Skin of body (tissue), 2 donors: ENCODE results near the gene FAM98C. TPM values are rescaled to one million over a fixed set of nuclear protein-coding genes. Genes with fewer than 3 reads are reported as not detected.
"Not testable (repeated sequence)": the region's sequence is repeated elsewhere in the genome, so short reads cannot be mapped to it uniquely, and the experiment has no call there.

Source experiments
- DNase-seq: peaks from one replicate; lab custom pipeline; 2025; lab: John Stamatoyannopoulos, UW
- total RNA-seq: library from RNA; depleted of rRNA; stranded (reverse); fragments of >200 nt; gene quantifications from one replicate; pipeline ENCODE4 v1.2.3, GENCODE V29; 2014

FAM98C gene
- total RNA-seq, 1 donor from 2014 or later, result 6.2 TPM

DNA sequence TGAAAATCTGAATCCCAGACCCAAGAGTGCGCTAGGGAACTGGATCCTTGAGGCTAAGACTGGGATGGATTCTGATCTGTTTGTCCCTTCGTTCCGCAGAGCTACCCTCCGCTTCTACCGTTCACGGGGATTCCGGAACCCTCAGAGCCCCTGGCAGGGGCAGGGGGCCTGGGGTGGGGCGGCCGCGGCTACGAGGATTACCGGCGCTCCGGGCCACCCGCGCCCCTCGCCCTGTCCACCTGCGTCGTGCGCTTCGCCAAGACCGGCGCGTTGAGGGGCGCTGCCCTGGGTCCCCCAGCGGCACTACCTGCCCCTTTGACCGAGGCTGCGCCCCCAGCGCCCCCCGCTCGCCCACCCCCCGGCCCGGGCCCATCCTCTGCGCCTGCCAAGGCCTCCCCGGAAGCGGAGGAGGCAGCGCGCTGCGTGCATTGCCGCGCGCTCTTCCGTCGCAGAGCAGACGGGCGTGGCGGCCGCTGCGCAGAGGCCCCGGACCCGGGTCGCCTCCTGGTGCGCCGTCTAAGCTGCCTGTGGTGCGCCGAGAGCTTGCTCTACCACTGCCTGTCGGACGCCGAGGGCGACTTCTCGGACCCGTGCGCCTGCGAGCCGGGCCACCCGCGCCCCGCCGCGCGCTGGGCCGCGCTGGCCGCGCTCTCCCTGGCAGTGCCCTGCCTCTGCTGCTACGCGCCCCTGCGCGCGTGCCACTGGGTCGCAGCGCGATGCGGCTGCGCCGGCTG, 7.3 kb upstream of the FAM98C start:
- no peak for DNase-seq

DNA sequence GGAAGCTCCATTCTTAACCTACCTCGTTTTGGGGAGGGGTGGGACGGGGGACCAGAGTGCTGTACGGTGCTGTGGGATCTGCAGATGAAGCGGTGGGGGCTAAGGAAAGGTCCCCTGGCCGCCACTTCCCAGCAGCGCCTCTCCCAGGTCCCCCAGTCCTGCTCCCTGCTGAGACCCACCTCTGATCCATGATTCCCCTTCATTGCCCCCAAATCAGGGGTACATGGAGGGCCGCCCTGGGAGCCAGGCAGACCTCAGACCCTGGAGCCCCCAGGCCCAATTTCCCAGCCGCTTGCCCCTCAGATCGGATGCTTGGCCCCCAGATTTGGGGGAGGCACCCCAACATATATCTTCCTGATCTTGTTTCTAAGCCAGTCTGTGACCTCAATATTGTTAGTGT, 3.8 kb upstream of the FAM98C start:
- no peak for DNase-seq

GRCh38 chr19:38399537-38399936, 3.4 kb upstream of the FAM98C start:
- DNase-seq, result no peak

- DNase-seq, result no peak
Observed at GRCh38 chr19:38400361-38400760, 2.5 kb upstream of the FAM98C start.

DNA sequence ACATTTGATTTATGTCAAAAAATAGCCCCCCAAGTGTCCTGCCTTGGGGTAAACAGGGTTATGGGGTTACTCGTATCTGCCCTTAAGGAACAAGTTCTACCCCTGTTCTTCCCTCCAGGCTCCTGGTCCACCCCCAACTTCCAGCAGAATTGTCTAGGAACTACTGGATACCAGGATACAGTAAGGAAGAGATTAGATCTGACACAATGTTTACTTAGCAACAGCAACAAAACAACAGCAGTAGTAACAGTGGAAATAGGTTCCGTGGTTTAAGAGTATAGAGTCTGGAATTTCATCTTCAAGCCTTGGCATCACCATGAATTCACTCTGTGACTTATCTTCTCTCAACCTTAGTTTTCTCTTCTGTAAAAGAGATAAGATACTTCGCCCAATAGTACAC, 1.7 kb upstream of the FAM98C start:
- no peak for DNase-seq

- DNase-seq, result no peak
Observed at GRCh38 chr19:38402623-38402966, 298 bp upstream of the FAM98C start.

GRCh38 chr19:38404858-38405257, 2.0 kb downstream of the FAM98C start:
- no peak for DNase-seq

DNA sequence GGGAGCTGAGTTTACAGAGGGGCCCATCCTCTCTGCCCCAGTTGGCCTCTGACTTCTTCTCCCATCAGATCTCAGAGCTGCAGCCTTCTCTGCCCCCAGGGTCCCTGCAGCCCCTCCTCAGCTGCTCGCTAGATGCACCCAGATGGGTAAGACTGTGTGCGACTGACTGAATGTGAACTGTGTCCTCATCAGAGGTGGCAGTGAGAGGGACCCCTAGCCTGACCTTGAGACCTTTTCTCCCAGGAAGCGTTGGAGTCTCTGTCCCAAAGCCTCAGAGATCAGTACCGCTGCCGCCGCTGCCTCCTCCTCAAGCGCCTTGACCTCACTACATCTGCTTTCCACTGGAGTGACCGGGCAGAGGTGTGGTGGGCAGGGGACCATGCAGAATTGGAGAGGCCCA, 2.4 kb downstream of the FAM98C start:
- no peak for DNase-seq

- DNase-seq, result no peak
Observed at GRCh38 chr19:38409631-38410133, 6.8 kb downstream of the FAM98C start.

GRCh38 chr19:38410407-38410806, 7.5 kb downstream of the FAM98C start:
- DNase-seq, result not testable (repeated sequence)

GRCh38 chr19:38411041-38411712, 8.3 kb downstream of the FAM98C start:
- DNase-seq, result no peak

- DNase-seq, result not testable (repeated sequence)
Observed at GRCh38 chr19:38411898-38412297, 9.0 kb downstream of the FAM98C start.

DNA sequence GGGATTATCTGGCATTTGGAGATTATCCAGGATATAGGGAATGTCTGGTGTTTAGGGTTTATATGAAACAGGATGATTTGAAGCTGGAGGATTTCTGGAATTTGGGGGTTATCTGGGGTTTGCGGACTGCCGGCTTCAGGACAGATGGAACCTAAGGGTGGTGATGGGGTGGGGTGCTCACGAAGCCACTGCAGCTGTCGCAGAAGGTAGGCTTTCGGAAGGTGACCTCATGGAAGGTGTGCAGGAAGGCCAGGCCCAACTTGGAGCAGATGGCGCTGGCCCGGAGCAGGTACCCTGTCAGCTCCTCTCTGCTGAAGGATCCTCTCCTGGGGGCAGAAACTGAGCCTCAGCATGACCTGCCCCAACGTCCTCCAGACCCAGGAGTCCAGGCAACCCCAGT, 9.6 kb downstream of the FAM98C start:
- no peak for DNase-seq

GRCh38 chr19:38412961-38413360, 10.1 kb downstream of the FAM98C start:
- no peak for DNase-seq

DNA sequence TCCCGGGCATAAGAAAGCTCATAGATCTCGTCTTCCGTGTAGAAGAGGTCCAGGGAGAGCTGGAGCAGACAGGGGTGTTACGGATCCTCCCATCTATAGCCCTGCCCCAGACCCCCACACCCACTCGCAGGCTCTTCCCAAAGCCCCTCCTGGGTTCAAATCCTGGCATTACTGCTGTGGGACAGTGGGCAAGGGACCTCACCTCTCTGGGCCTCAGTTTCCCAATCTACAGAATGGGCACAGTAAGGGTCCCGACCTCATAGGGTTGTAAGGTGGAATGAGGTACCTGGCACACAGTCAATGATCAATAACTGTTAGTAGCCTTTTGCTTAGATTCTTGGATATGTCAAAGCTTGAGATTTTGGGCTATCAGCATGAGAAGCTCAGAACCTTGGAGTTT, 10.5 kb downstream of the FAM98C start:
- DNase-seq, result no peak

DNA sequence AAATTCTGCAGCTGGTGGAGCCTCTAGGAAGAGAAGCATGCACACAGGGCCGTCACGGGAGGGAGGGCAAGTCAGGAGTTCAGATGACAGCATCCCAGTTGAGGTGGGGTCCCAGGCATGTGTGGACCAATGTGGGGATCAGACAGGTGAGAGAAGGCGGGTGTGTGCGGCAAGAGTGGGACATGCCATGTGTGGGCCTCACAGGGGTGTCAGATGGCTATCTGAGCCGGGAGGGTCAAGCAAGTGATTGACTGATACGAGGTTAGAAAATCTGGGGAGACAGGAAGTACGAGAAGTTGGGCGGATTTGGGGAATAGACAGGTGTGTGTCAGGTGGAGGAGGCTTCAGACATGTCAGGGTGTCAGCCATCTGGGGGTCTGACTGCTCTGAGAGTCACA, 14.3 kb downstream of the FAM98C start:
- no peak for DNase-seq

- no peak for DNase-seq
Observed at GRCh38 chr19:38417544-38418506, 14.9 kb downstream of the FAM98C start.

DNA sequence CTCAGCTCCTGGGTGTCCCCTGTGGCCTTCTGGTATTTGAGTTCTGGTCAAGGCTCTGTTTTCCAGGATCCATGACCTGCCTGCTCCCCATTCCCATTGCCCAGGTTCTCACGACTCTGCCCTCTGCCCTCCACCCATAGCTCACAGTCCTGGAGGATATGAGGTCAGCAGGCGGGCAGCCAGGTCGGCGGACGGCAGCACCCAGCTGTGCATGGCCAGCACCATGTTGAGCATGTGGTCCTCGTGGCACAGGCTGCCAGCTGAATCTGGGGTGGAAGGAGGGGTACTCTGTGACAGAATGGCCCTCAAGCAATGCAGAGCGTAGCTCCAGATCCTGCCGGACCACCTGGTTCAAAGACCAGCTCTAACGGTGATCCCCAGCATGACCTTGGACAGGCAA, 18.0 kb downstream of the FAM98C start:
- no peak for DNase-seq

DNA sequence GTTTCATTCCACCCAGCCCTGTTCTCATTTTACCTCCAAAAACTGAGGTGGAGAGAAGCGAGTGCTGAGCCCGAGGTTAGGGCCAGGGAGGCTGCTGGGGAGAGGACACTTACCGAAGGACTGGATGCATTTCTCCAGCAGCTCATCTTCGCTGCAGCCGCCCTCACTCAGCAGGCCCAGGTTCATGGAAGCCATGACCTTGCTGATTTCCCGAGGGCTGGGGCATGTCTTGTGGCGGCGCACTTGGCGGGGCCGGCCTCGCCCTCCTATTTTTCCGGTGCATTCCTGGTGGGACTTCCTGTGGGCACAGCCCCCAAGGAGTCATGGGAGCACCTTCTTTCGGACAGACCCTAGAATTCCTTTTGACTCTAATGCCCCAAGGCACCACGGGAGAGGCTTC, 19.0 kb downstream of the FAM98C start:
- no peak for DNase-seq

GRCh38 chr19:38422438-38422837, 19.5 kb downstream of the FAM98C start:
- DNase-seq, result no peak

GRCh38 chr19:38424272-38424671, 21.4 kb downstream of the FAM98C start:
- DNase-seq, result no peak

DNA sequence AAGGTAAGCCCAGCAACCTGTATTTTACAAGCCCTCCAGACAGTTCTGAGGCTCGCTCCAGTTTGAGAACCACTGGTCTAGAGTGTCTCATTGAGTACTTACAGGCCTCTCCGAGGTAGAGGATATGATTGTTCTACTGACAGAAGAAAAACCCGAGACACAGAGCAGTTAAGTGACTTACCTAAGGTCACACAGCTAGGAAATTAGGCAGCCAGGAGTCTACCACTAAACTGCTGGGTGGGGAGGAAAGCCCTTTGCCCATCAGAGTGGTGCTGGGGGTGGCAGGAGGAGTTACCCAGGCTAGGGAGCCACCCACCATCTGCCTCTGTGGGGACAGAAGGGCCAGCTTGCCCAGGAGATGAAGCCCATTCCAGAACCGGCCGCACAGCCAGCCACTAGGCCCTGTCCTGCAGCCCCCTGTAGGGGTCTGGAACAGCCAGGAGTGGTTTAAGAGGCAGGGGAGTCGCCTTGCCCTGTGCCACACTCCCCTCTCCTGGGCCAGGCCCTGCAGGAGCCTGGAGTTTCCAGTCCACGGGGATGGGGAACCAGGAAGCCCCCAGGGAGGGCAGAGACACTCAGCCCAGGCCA, 22.4 kb downstream of the FAM98C start:
- DNase-seq, result no peak
